GM21576 (cell line): Measurements from ENCODE around the gene IL4R.
"Not testable (repeated sequence)": the region's sequence is repeated elsewhere in the genome, so short reads cannot be mapped to it uniquely, and the experiment has no call there.

Source experiments
- ATAC-seq: cut with Tn5 transposase; IDR thresholded peaks from one replicate; pipeline ENCODE4 v1.9.1; 2021; ENCODE audit warnings: mild to moderate bottlenecking, moderate library complexity; ENCODE audit not compliant: unreplicated experiment

Gene IL4R

GRCh38 chr16:27401768-27402568, 88.2 kb downstream of the IL4R start, which contains the start of gene IL21R:
Gene IL21R, plus strand, starts transcription at chr16:27402174. Its CDS starts 27,898 bp downstream, at chr16:27430072.
- ATAC-seq: peak; percentile 44

- ATAC-seq: no peak
Observed at GRCh38 chr16:27402569-27402963, 88.8 kb downstream of the IL4R start.

GRCh38 chr16:27402964-27403600, 89.3 kb downstream of the IL4R start:
- ATAC-seq: no peak

- no peak for ATAC-seq
Observed at GRCh38 chr16:27403601-27403992, 89.8 kb downstream of the IL4R start.

- ATAC-seq: no peak
Observed at GRCh38 chr16:27404163-27404823, 90.5 kb downstream of the IL4R start.

- no peak for ATAC-seq
Observed at GRCh38 chr16:27405546-27406451, 92.0 kb downstream of the IL4R start.

GRCh38 chr16:27406511-27407128, 92.8 kb downstream of the IL4R start:
- no peak for ATAC-seq

GRCh38 chr16:27407133-27407532, 93.4 kb downstream of the IL4R start:
- ATAC-seq: no peak

GRCh38 chr16:27408012-27408601, 94.3 kb downstream of the IL4R start:
- peak; percentile 45 for ATAC-seq

GRCh38 chr16:27408602-27409031, 94.8 kb downstream of the IL4R start:
- no peak for ATAC-seq

GRCh38 chr16:27409958-27410357, 96.2 kb downstream of the IL4R start:
- not testable (repeated sequence) for ATAC-seq

- ATAC-seq: no peak
Observed at GRCh38 chr16:27410761-27411160, 97.0 kb downstream of the IL4R start.

GRCh38 chr16:27413956-27414355, 100.2 kb downstream of the IL4R start:
- no peak for ATAC-seq
